ENCODE data around the gene OR52I1.

Gene OR52I1

GRCh38 chr11:4551346-4551979 lies 42.4 kb upstream of the OR52I1 start:
- Histone ChIP-seq H3K4me1 (ENCODE audit: low read length) (no peaks in the 10 kb centered on the region), H3K9me3 (ENCODE audit: insufficient read depth, low read length) (no peaks in the 10 kb centered on the region), H3K79me2 (ENCODE audit: low read length) (no peaks in the 10 kb centered on the region), H2AFZ (ENCODE audit: low read depth, low read length) (no peak overlapping the region), H3K36me3 (replicated peaks; ENCODE audit: low read depth, low read length) (no peaks in the 10 kb centered on the region), H3K4me2 (ENCODE audit: low read length) (no peak overlapping the region), H3K27ac (ENCODE audit: low read length) (no peak overlapping the region), H3K9ac (ENCODE audit: low read length) (no peak overlapping the region), H3K4me3 (ENCODE audit: low read length) (no peak overlapping the region), H4K20me1 (ENCODE audit: insufficient read depth, low read length) (no peaks in the 10 kb centered on the region), H3K27me3 (ENCODE audit: low read depth, low read length) (no peaks in the 10 kb centered on the region)
- TF ChIP-seq CTCF (IDR thresholded peaks at IDR 0.05; ENCODE audit: low read depth, low read length): peak; percentile 66
- TF ChIP-seq EZH2phosphoT487 (IDR thresholded peaks at IDR 0.05; ENCODE audit: low read depth): no peak

- H4K20me1 ChIP-seq (ENCODE audit: insufficient read depth, low read length): no peaks in the 10 kb centered on the region
- no peak overlapping the region for H2AFZ ChIP-seq (ENCODE audit: low read depth, low read length)
- no peaks in the 10 kb centered on the region for H3K4me1 ChIP-seq (ENCODE audit: low read length)
- H3K9me3 ChIP-seq (ENCODE audit: insufficient read depth, low read length): no peaks in the 10 kb centered on the region
- H3K36me3 ChIP-seq (replicated peaks; ENCODE audit: low read depth, low read length): no peaks in the 10 kb centered on the region
- TF ChIP-seq CTCF (IDR thresholded peaks at IDR 0.05; ENCODE audit: low read depth, low read length): no peak
- TF ChIP-seq EZH2phosphoT487 (IDR thresholded peaks at IDR 0.05; ENCODE audit: low read depth): no peak
- H3K4me2 ChIP-seq (ENCODE audit: low read length): no peak overlapping the region
- no peak overlapping the region for H3K4me3 ChIP-seq (ENCODE audit: low read length)
- H3K79me2 ChIP-seq (ENCODE audit: low read length): no peaks in the 10 kb centered on the region
- no peak overlapping the region for H3K27ac ChIP-seq (ENCODE audit: low read length)
- H3K9ac ChIP-seq (ENCODE audit: low read length): no peak overlapping the region
- no peaks in the 10 kb centered on the region; the same call in 1 of the 2 replicates for H3K27me3 ChIP-seq (ENCODE audit: low read depth, low read length)
These were observed 34.1 kb upstream of the OR52I1 start for GRCh38 chr11:4559527-4560440.

GRCh38 chr11:4560467-4560866 lies 33.4 kb upstream of the OR52I1 start:
- no peak for TF ChIP-seq CTCF (IDR thresholded peaks at IDR 0.05; ENCODE audit: low read depth, low read length)
- TF ChIP-seq EZH2phosphoT487 (IDR thresholded peaks at IDR 0.05; ENCODE audit: low read depth): no peak
- Histone ChIP-seq H3K4me2 (ENCODE audit: low read length) (no peak overlapping the region), H3K36me3 (replicated peaks; ENCODE audit: low read depth, low read length) (no peaks in the 10 kb centered on the region), H4K20me1 (ENCODE audit: insufficient read depth, low read length) (no peaks in the 10 kb centered on the region), H3K27me3 (ENCODE audit: low read depth, low read length) (no peaks in the 10 kb centered on the region; the same call in 1 of the 2 replicates), H3K27ac (ENCODE audit: low read length) (no peak overlapping the region), H3K9ac (ENCODE audit: low read length) (no peak overlapping the region), H3K79me2 (ENCODE audit: low read length) (no peaks in the 10 kb centered on the region), H3K4me3 (ENCODE audit: low read length) (no peak overlapping the region), H3K9me3 (ENCODE audit: insufficient read depth, low read length) (no peaks in the 10 kb centered on the region), H3K4me1 (ENCODE audit: low read length) (no peaks in the 10 kb centered on the region), H2AFZ (ENCODE audit: low read depth, low read length) (no peak overlapping the region)

- Histone ChIP-seq H3K27ac (ENCODE audit: low read length) (no peak overlapping the region), H3K4me2 (ENCODE audit: low read length) (no peak overlapping the region), H3K4me1 (ENCODE audit: low read length) (no peaks in the 10 kb centered on the region), H2AFZ (ENCODE audit: low read depth, low read length) (no peak overlapping the region), H4K20me1 (ENCODE audit: insufficient read depth, low read length) (no peaks in the 10 kb centered on the region), H3K9ac (ENCODE audit: low read length) (no peak overlapping the region), H3K27me3 (ENCODE audit: low read depth, low read length) (peaks cover 5% of the 10 kb centered on the region; the same call in 1 of the 2 replicates), H3K36me3 (replicated peaks; ENCODE audit: low read depth, low read length) (no peaks in the 10 kb centered on the region), H3K79me2 (ENCODE audit: low read length) (no peaks in the 10 kb centered on the region), H3K4me3 (ENCODE audit: low read length) (no peak overlapping the region), H3K9me3 (ENCODE audit: insufficient read depth, low read length) (no peaks in the 10 kb centered on the region)
- TF ChIP-seq CTCF (IDR thresholded peaks at IDR 0.05; ENCODE audit: low read depth, low read length) (no peak), EZH2phosphoT487 (IDR thresholded peaks at IDR 0.05; ENCODE audit: low read depth) (no peak)
These were observed 28.5 kb upstream of the OR52I1 start for GRCh38 chr11:4565371-4565770.
